Heart right ventricle (tissue), 16 donors: ENCODE results near the gene PTPRM. TPM values are rescaled to one million over a fixed set of nuclear protein-coding genes. Genes with fewer than 3 reads are reported as not detected.
A peak's percentile ranks its signal among the peaks of the same experiment; 100 is the strongest.

Source experiments
- ATAC-seq, 8 donors: fragments of 200-7000 bp; cut with Tn5 transposase; one replicate each; pipeline ENCODE4 v1.9.1; 2020; ENCODE audit warnings: mild to moderate bottlenecking in 8 of 8, moderate library complexity in 8 of 8, moderate number of reproducible peaks in 1 of 8
- DNase-seq, 2 donors: peaks; one replicate each; pipeline ENCODE4 v3.0.0-alpha.2; 2020
- H3K27ac ChIP-seq, 10 donors: fragments of 200-600 bp; sonication (generic) in 2 of 10; one replicate each; pipeline versions ENCODE4 v1.5.0 to v1.8.0; 2020 to 2022; ENCODE audit warnings: mild to moderate bottlenecking in 3 of 10
- H3K27me3 ChIP-seq, 7 donors: fragments of 200-600 bp; one replicate each; pipeline ENCODE4 v1.8.0; 2021 to 2022; ENCODE audit warnings: mild to moderate bottlenecking in 2 of 7
- H3K36me3 ChIP-seq, 9 donors: fragments of 200-600 bp; sonication (generic) in 1 of 9; one replicate each; pipeline versions ENCODE4 v1.5.0 to v1.8.0; 2020 to 2022; ENCODE audit warnings: mild to moderate bottlenecking in 2 of 9
- H3K4me1 ChIP-seq, 9 donors: fragments of 200-600 bp; sonication (generic) in 1 of 9; one replicate each; pipeline versions ENCODE4 v1.5.0 to v1.8.0; 2020 to 2022; ENCODE audit warnings: mild to moderate bottlenecking in 4 of 9
- H3K4me3 ChIP-seq, 10 donors: fragments of 200-600 bp; sonication (generic) in 2 of 10; one replicate each; pipeline versions ENCODE4 v1.5.0 to v1.8.0; 2020 to 2022; ENCODE audit warnings: mild to moderate bottlenecking in 7 of 10, moderate library complexity in 2 of 10
- H3K9me3 ChIP-seq, 11 donors: fragments of 200-600 bp in 10 of 11; sonication (generic) in 2 of 11; one replicate each; pipeline versions ENCODE4 v1.5.0 to v1.8.0; 2013 to 2022; ENCODE audit warnings: mild to moderate bottlenecking in 2 of 11, control low read depth in 1 of 11, moderate library complexity in 1 of 11
- WGBS, 2 donors: extraction: QIAGEN DNeasy Blood & Tissue Kit; methylation state at CpG; one replicate each; pipeline ENCODE4 v1.1.7; 2013; ENCODE audit warnings: inconsistent platforms in 1 of 2; 5-methylcytosine and 5-hydroxymethylcytosine counted together
- intact Hi-C, 10 donors: fragments of 100-400 bp; cut with DNase I; formaldehyde crosslinking; loops; one replicate each; pipeline versions ENCODE4 v1.11.1 to v1.14.2; 2022
- polyA plus RNA-seq, 2 donors: library from polyadenylated mRNA; stranded (reverse); fragments of 200-250 nt; gene quantifications; one replicate each; pipeline ENCODE4 v1.2.3, GENCODE V29; 2013
- total RNA-seq, 10 donors: library from RNA; stranded (reverse); fragmentation: NEBNext Ultra II Directional in 3 of 10; extraction: Animal tissue kit (Norgen Biotek cat#: 25700) in 3 of 10; gene quantifications; one replicate each; pipeline versions ENCODE4 v1.2.1 to v1.2.4, GENCODE V29; 2021 to 2023
- TF ChIP-seq, protein P1 (sequence below), 9 donors: fragments of 200-600 bp; sonication (generic) in 2 of 9; IDR thresholded peaks; one replicate each; pipeline versions ENCODE4 v1.5.0 to v1.8.0; 2021 to 2022; ENCODE audit warnings: antibody characterized with exemption in 9 of 9, mild to moderate bottlenecking in 5 of 9, moderate library complexity in 1 of 9
- donor health status: Arrhythmogenic right ventricular cardiomyopathy.
- donor health status: ischemic (EF 13 %, LVEDD 7.1; RV severe dilation, severe dysfunction).
- donor health status: healthy with polysubstance abuse.
- donor health status: DM: no; HTN: yes; CAD: no.
- donor health status: DM: no; HTN: no; CAD: no.
- donor health status: ischemic (EF 25% LVEDD 6.9; RV normal size, moderate dysfunction).
- donor health status: ischemic (EF 25% LVEDD 5.7; RV mildly dilated, moderate dysfunction).
- donor health status: healthy.
- donor health status: DM: yes; HTN: yes; CAD: no.
- donor health status: Ischemic cardiomyopathy.
- donor health status: ischemic (EF 35%, LVEDD 5.7; RV mildly dilated, moderate dysfunction).
- donor health status: nonischemic (EF 11% LVEDD 7.7; RV severe dilation, severe dysfunction).
- donor health status: DM: yes; HTN: yes; CAD: no.
- donor health status: PGD.
- donor health status: ischemic (EF 29% LVEDD 5.4; RV normal size, mild dysfunction).
- donor health status: nonischemic (EF 23%, LVEDD 6.1; RV moderate dilation, normal function).

Gene PTPRM
- total and polyA plus RNA-seq, 12 donors = 81.7 to 170 (median 132) TPM

DNA sequence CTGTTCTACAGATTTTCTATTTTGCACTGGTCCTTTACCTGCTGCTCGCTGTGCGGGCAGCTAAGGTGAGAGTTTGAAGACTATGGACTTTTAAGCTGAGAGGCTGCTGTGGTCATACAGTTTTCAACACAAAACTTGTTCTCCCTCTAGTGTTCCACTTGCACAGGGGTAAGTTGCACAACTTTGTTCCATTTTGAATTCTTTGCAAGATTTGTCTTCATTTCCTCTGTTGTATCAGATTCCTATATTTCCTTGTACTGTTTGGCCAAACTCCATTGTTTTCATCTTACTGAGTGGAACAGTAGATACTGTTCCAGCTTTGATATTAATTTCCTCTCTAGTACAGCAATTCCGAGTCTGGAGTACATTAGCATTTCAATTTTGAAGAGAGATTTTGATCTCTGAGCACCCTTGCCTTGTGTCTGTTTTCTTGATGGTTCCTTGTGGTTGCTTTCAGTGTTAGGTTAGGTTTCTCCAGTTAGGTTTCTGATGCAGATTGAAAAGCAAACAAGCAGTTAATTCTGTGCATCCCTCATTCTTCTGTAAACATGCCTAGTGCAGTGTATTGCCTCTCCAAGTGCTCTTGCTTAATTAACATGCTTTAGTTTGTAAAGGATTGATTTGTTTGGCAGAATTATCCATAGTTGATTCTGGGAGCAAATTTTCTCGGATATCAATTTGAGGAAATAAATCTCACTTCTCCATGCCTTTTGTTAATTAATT is 188.8 kb downstream of the PTPRM start:
- TF ChIP-seq, protein P1, sequence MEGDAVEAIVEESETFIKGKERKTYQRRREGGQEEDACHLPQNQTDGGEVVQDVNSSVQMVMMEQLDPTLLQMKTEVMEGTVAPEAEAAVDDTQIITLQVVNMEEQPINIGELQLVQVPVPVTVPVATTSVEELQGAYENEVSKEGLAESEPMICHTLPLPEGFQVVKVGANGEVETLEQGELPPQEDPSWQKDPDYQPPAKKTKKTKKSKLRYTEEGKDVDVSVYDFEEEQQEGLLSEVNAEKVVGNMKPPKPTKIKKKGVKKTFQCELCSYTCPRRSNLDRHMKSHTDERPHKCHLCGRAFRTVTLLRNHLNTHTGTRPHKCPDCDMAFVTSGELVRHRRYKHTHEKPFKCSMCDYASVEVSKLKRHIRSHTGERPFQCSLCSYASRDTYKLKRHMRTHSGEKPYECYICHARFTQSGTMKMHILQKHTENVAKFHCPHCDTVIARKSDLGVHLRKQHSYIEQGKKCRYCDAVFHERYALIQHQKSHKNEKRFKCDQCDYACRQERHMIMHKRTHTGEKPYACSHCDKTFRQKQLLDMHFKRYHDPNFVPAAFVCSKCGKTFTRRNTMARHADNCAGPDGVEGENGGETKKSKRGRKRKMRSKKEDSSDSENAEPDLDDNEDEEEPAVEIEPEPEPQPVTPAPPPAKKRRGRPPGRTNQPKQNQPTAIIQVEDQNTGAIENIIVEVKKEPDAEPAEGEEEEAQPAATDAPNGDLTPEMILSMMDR (IDR thresholded peaks at IDR 0.05) = peak; percentile 19 to 60 (median 44)
- Histone ChIP-seq H3K36me3 (no peaks in the 10 kb centered on the region), H3K27me3 (no peaks in the 10 kb centered on the region), H3K27ac (peak overlapping the region in 5 of 10 donors; percentile 29 to 59 (median 51)), H3K4me1 (peaks cover 8 to 86% (median 72%) of the 10 kb centered on the region in 9 donors), H3K9me3 (no peaks in the 10 kb centered on the region), H3K4me3 (no peak overlapping the region)
- intact Hi-C loops = loop anchor here in 7 of 10 donors (5.0 to 10.0 kb wide), 6 partner anchors 59 to 484 kb away; partner anchors contain the start of gene PTPRM (in 1 of the 7)
- WGBS, 2 donors = 78 to 89% methylated on average over 4 of the region's 4 CpGs
- DNase-seq = no peak
- peak in 7 of 8 donors; percentile 41 to 77 (median 63) for ATAC-seq

DNA sequence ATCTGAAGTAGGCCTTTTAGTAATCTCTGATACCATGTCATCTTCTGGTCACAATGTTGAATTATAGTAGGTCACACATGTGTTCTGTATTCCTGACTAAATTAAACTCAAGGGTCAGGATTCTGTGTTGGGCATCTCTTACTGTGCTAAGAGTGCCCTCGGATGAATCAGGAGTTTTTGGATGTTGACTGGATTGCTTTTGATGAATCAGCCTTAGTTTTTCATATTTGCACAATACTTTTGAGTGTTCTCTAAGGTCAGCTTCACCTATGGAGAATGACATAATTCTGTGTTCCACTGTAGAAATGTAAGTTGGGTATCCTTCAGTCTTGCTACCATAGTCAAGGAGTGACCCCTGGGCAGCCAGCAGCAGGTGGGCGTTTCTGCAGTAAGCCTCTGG is 190.1 kb downstream of the PTPRM start:
- Histone ChIP-seq H3K9me3 (no peaks in the 10 kb centered on the region), H3K27me3 (no peaks in the 10 kb centered on the region), H3K4me3 (no peak overlapping the region), H3K4me1 (peaks cover 8 to 86% (median 69%) of the 10 kb centered on the region in 9 donors), H3K36me3 (no peaks in the 10 kb centered on the region), H3K27ac (no peak overlapping the region)
- TF ChIP-seq, protein P1 (IDR thresholded peaks at IDR 0.05) = no peak
- WGBS, 2 donors = 93 to 95% methylated on average over 2 of the region's 2 CpGs
- ATAC-seq (no peak), DNase-seq (no peak)
- intact Hi-C loops = loop anchor here in 7 of 10 donors (5.0 to 10.0 kb wide), 6 partner anchors 58 to 485 kb away; partner anchors contain the start of gene PTPRM (in 1 of the 7)

GRCh38 chr18:7758764-7759163 is 191.6 kb downstream of the PTPRM start:
- Histone ChIP-seq H3K4me1 (peaks cover 8 to 93% (median 72%) of the 10 kb centered on the region in 9 donors), H3K27ac (peak overlapping the region in 1 of 10 donors; percentile 6), H3K27me3 (no peaks in the 10 kb centered on the region), H3K9me3 (no peaks in the 10 kb centered on the region), H3K4me3 (no peak overlapping the region), H3K36me3 (no peaks in the 10 kb centered on the region)
- ATAC-seq = peak in 1 of 8 donors; percentile 17
- 57 to 64% methylated on average over 2 of the region's 2 CpGs for WGBS, 2 donors
- no peak for DNase-seq
- TF ChIP-seq, protein P1 (IDR thresholded peaks at IDR 0.05) = no peak
- intact Hi-C loops = loop anchor here in 7 of 10 donors (5.0 to 10.0 kb wide), 6 partner anchors 56 to 486 kb away; partner anchors contain the start of gene PTPRM (in 1 of the 7)

GRCh38 chr18:7760967-7761948 is 194.1 kb downstream of the PTPRM start:
- no peak overlapping the region for H3K4me3 ChIP-seq
- peak overlapping the region in 1 of 10 donors; percentile 7 for H3K27ac ChIP-seq
- ATAC-seq (no peak), DNase-seq (no peak)
- H3K36me3 ChIP-seq = no peaks in the 10 kb centered on the region
- no peaks in the 10 kb centered on the region for H3K9me3 ChIP-seq
- peaks cover 3 to 93% (median 66%) of the 10 kb centered on the region in 9 donors for H3K4me1 ChIP-seq
- TF ChIP-seq, protein P1 (IDR thresholded peaks at IDR 0.05) = no peak
- intact Hi-C loops = loop anchor here in 2 of 10 donors (10.0 kb wide), 2 partner anchors 64 to 496 kb away; no protein-coding TSS in a partner anchor
- no peaks in the 10 kb centered on the region for H3K27me3 ChIP-seq
- 65 to 68% methylated on average over 6 of the region's 6 CpGs for WGBS, 2 donors
